Chondrocyte (in vitro differentiated cells): ENCODE measurements around the gene KLF7. TPM values are rescaled to one million over a fixed set of nuclear protein-coding genes. Genes with fewer than 3 reads are reported as not detected.

Source experiments
- DNase-seq: peaks from one replicate; pipeline ENCODE4 v3.0.0; 2021; ENCODE audit warnings: mixed read lengths, low spot score
- H3K27ac Mint-ChIP-seq: one replicate; pipeline ENCODE4 v1.8.0; 2021; ENCODE audit warnings: mild to moderate bottlenecking, moderate library complexity, mixed read lengths; ENCODE audit not compliant: unreplicated experiment
- H3K27me3 Mint-ChIP-seq: 2 replicates; pipeline ENCODE4 v1.8.0; 2021; ENCODE audit warnings: low read depth, mixed read lengths
- H3K36me3 Mint-ChIP-seq: 2 replicates; pipeline ENCODE4 v1.8.0; 2021; ENCODE audit warnings: low read depth, mixed read lengths
- H3K4me1 Mint-ChIP-seq: 2 replicates; pipeline ENCODE4 v1.8.0; 2021; ENCODE audit warnings: low read depth, mild to moderate bottlenecking, mixed read lengths
- H3K4me3 Mint-ChIP-seq: one replicate; pipeline ENCODE4 v1.8.0; 2021; ENCODE audit warnings: mild to moderate bottlenecking, moderate library complexity, mixed read lengths; ENCODE audit not compliant: unreplicated experiment
- H3K9me3 Mint-ChIP-seq: 2 replicates; pipeline ENCODE4 v1.8.0; 2021; ENCODE audit warnings: low read depth, mixed read lengths
- CTCF ChIP-seq: fragments of 200-600 bp; sonication (generic); IDR thresholded peaks from 2 replicates; pipeline ENCODE4 v1.5.0; 2021; ENCODE audit warnings: antibody characterized with exemption, mild to moderate bottlenecking, moderate library complexity
- total RNA-seq: library from RNA; stranded (reverse); gene quantifications from 3 replicates; pipeline ENCODE4 v1.2.1, GENCODE V29; 2021

The KLF7 gene
- total RNA-seq, 1 donor from 2014 or later: 38.5 TPM

- TF ChIP-seq CTCF: no peak
- Mint-ChIP-seq H3K27me3 (no peaks in the 10 kb centered on the region), H3K27ac (peak overlapping the region; percentile 29), H3K36me3 (no peaks in the 10 kb centered on the region), H3K9me3 (peaks cover 2% of the 10 kb centered on the region), H3K4me3 (no peak overlapping the region), H3K4me1 (peaks cover 14% of the 10 kb centered on the region)
- DNase-seq: no peak
Measured at GRCh38 chr2:207048416-207048815, 117.3 kb downstream of the KLF7 start.

GRCh38 chr2:207046724-207047123, 119.0 kb downstream of the KLF7 start:
- no peak for DNase-seq
- Mint-ChIP-seq H3K9me3 (peaks cover 2% of the 10 kb centered on the region), H3K4me1 (peaks cover 25% of the 10 kb centered on the region), H3K27ac (no peak overlapping the region), H3K4me3 (no peak overlapping the region), H3K27me3 (no peaks in the 10 kb centered on the region), H3K36me3 (no peaks in the 10 kb centered on the region)
- peak; percentile 27 for TF ChIP-seq CTCF

GRCh38 chr2:207045531-207045930, 120.2 kb downstream of the KLF7 start:
- Mint-ChIP-seq H3K27ac (no peak overlapping the region), H3K9me3 (peaks cover 2% of the 10 kb centered on the region), H3K27me3 (no peaks in the 10 kb centered on the region), H3K4me1 (peaks cover 37% of the 10 kb centered on the region), H3K36me3 (no peaks in the 10 kb centered on the region), H3K4me3 (no peak overlapping the region)
- no peak for DNase-seq
- TF ChIP-seq CTCF: no peak

- Mint-ChIP-seq H3K36me3 (no peaks in the 10 kb centered on the region), H3K9me3 (peaks cover 2% of the 10 kb centered on the region), H3K4me3 (no peak overlapping the region), H3K27ac (no peak overlapping the region), H3K27me3 (no peaks in the 10 kb centered on the region), H3K4me1 (peaks cover 40% of the 10 kb centered on the region)
- no peak for DNase-seq
- no peak for TF ChIP-seq CTCF
Measured at GRCh38 chr2:207044379-207045362, 121.1 kb downstream of the KLF7 start.

GRCh38 chr2:207042841-207043240, 122.9 kb downstream of the KLF7 start:
- no peak for DNase-seq
- H3K4me1 Mint-ChIP-seq: peaks cover 36% of the 10 kb centered on the region
- H3K4me3 Mint-ChIP-seq: no peak overlapping the region
- no peak for TF ChIP-seq CTCF
- H3K9me3 Mint-ChIP-seq: peaks cover 2% of the 10 kb centered on the region
- H3K36me3 Mint-ChIP-seq: no peaks in the 10 kb centered on the region
- no peak overlapping the region for H3K27ac Mint-ChIP-seq
- H3K27me3 Mint-ChIP-seq: no peaks in the 10 kb centered on the region
